Smooth muscle cell (in vitro differentiated cells): ENCODE results near the gene SPEG. TPM values are rescaled to one million over a fixed set of nuclear protein-coding genes. Genes with fewer than 3 reads are reported as not detected.
"Not testable (repeated sequence)": the region's sequence is repeated elsewhere in the genome, so short reads cannot be mapped to it uniquely, and the experiment has no call there.

Experiments
- DNase-seq: peaks from one replicate; lab custom pipeline; 2025; ENCODE audit not compliant: unreplicated experiment; lab: John Stamatoyannopoulos, UW
- H2AFZ ChIP-seq: fragments of 200-600 bp; sonication (generic); 2 replicates; pipeline ENCODE4 v1.6.0; 2016; ENCODE audit warnings: antibody characterized with exemption, low read depth, mild to moderate bottlenecking
- H3F3A ChIP-seq: fragments of 200-600 bp; sonication (generic); 2 replicates; pipeline ENCODE4 v1.6.0; 2017; ENCODE audit warnings: antibody characterized with exemption, low read depth
- H3K27ac ChIP-seq: fragments of 200-600 bp; sonication (generic); 2 replicates; pipeline ENCODE4 v1.5.1; 2016; ENCODE audit warnings: low read depth, mild to moderate bottlenecking
- H3K27me3 ChIP-seq: fragments of 200-600 bp; sonication (generic); 2 replicates; pipeline ENCODE4 v1.6.1; 2016; ENCODE audit warnings: low read depth, mild to moderate bottlenecking
- H3K36me3 ChIP-seq: fragments of 200-600 bp; sonication (generic); 2 replicates; pipeline ENCODE4 v1.5.1; 2016; ENCODE audit warnings: low read depth
- H3K4me1 ChIP-seq: fragments of 200-600 bp; sonication (generic); 2 replicates; pipeline ENCODE4 v1.5.1; 2016; ENCODE audit warnings: low read depth
- H3K4me2 ChIP-seq: fragments of 200-600 bp; sonication (generic); 2 replicates; pipeline ENCODE4 v1.6.0; 2016; ENCODE audit warnings: mild to moderate bottlenecking
- H3K4me3 ChIP-seq: fragments of 200-600 bp; sonication (generic); 2 replicates; pipeline ENCODE4 v1.5.1; 2016; ENCODE audit warnings: mild to moderate bottlenecking
- H3K79me2 ChIP-seq: fragments of 200-600 bp; sonication (generic); 2 replicates; pipeline ENCODE4 v1.6.0; 2016; ENCODE audit warnings: low read depth, mild to moderate bottlenecking
- H3K9ac ChIP-seq: fragments of 200-600 bp; sonication (generic); 2 replicates; pipeline ENCODE4 v1.6.0; 2016; ENCODE audit warnings: low read depth
- H3K9me3 ChIP-seq: fragments of 200-600 bp; sonication (generic); replicated peaks from 2 replicates; pipeline ENCODE4 v1.5.1; 2016; ENCODE audit warnings: low read depth
- H4K20me1 ChIP-seq: fragments of 200-600 bp; sonication (generic); 2 replicates; pipeline ENCODE4 v1.6.0; 2016; ENCODE audit warnings: low read depth
- CTCF ChIP-seq: fragments of 200-600 bp; sonication (generic); IDR thresholded peaks from 2 replicates; pipeline ENCODE4 v1.5.1; 2017; ENCODE audit warnings: borderline replicate concordance, mild to moderate bottlenecking, antibody characterized with exemption; ENCODE audit not compliant: insufficient read depth, poor library complexity, severe bottlenecking
- WGBS: methylation state at CpG from one replicate; pipeline ENCODE4 v1.1.7; 2016; ENCODE audit warnings: low lambda C conversion rate; 5-methylcytosine and 5-hydroxymethylcytosine counted together
- polyA plus RNA-seq: library from polyadenylated mRNA; unstranded; fragments of >200 nt; fragmentation: Nextera tagmentation; extraction: Ambion mirVana; gene quantifications from 2 replicates; pipeline ENCODE4 v1.2.1, GENCODE V29; 2016
- total RNA-seq: library from RNA; depleted of rRNA; stranded (reverse); fragments of >200 nt; gene quantifications from 2 replicates; pipeline ENCODE4 v1.2.3, GENCODE V29; 2014

The SPEG gene
- total and polyA plus RNA-seq, 2 experiments from 2014 or later = 14.9 to 37.8 TPM

DNA sequence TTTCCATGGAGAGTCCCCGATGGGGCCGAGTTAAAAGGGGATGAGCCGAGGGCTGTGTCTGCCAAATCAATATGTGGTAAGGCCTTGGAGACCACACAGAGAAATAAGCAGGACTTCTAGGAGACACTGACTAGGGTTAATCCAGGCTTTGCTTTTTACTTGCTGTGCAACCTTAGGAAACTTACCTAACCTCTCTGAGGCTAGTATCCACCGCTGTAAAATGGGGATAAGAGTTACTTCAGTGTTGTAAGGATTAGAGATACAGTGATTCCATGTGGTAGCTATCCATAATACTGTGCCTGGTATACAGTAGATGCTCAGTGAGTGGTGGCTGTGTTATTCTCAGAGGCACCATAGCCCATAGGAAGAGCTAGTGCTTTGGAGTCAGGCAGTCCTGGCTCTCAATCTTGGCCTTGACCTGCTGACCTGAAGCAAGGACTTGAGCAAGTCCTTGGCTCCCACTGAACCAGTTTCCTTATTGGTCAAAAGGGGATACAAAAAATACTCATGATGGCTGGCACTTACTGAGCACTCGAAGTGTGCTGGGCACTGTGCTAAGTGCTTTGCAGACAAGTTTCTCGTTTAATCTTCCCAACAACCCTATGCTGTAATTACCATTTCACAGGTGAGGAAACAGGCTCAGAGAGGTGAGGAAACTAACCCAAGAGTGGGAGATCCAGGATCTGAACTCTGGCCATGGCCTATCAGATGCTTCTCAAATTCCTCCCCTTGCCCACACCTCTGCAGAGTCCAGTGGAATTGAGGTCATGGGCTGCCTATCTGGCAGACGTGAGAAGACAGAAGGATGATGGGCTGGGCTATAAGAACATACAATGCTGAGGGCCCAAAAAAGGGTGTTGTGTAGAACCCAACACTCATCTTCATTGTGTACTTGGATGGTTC, 28.4 kb upstream of the SPEG start:
- Histone ChIP-seq H3F3A (peaks cover 11% of the 10 kb centered on the region), H3K9me3 (no peaks in the 10 kb centered on the region), H3K9ac (no peak overlapping the region), H3K4me3 (no peak overlapping the region), H3K27me3 (no peaks in the 10 kb centered on the region), H4K20me1 (no peaks in the 10 kb centered on the region), H3K4me1 (peaks cover 9% of the 10 kb centered on the region), H2AFZ (no peak overlapping the region), H3K27ac (peak overlapping the region; percentile 81), H3K79me2 (no peaks in the 10 kb centered on the region), H3K4me2 (peak overlapping the region; percentile 72), H3K36me3 (no peaks in the 10 kb centered on the region)
- WGBS = 74% methylated on average over 7 of the region's 7 CpGs
- TF ChIP-seq CTCF = no peak
- DNase-seq = no peak

DNA sequence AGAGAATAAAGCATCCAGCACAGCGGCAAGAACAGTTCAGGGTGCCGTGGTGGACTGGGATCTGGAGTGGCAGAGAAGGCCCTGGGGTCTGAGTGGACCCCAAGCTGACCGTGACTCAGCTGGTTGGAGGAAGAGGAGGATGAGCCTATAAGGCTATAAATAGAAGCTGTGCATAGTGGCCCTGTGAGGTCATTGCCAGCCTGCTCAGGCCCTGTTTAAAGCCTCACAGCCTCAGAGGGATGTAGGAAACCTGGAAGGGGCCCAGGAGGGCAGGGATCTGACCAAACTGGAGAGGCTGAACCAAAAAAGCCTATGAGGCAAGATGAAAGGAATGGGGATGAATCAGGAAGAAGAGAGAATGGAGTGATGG, 27.8 kb upstream of the SPEG start:
- no peak overlapping the region for H3K4me3 ChIP-seq
- no peak for DNase-seq
- no peak overlapping the region for H2AFZ ChIP-seq
- H3K27ac ChIP-seq = peak overlapping the region; percentile 81
- no peaks in the 10 kb centered on the region for H3K79me2 ChIP-seq
- no peaks in the 10 kb centered on the region for H3K27me3 ChIP-seq
- no peaks in the 10 kb centered on the region for H3K9me3 ChIP-seq
- no peak overlapping the region for H3K9ac ChIP-seq
- no peaks in the 10 kb centered on the region for H4K20me1 ChIP-seq
- 34% methylated on average over 3 of the region's 3 CpGs for WGBS
- TF ChIP-seq CTCF = no peak
- no peaks in the 10 kb centered on the region for H3K36me3 ChIP-seq
- H3K4me2 ChIP-seq = peak overlapping the region; percentile 72
- H3F3A ChIP-seq = peaks cover 11% of the 10 kb centered on the region
- peaks cover 9% of the 10 kb centered on the region for H3K4me1 ChIP-seq

DNA sequence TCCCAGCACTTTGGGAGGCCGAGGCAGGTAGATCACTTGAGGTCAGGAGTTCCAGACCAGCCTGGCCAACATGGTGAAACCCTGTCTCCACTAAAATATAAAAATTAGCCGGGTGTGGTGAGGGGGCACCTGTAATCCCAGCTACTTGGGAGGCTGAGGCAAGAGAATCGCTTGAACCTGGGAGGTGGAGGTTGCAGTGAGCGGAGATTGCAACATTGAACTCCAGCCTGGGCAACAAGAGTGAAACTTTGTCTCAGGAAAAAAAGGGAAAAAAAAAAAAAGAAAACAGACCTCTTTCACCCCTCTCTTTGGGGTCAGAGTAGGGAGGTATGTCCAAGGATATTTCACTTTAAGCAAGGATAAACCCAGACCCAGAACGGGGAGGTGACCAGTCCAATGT, 27.3 kb upstream of the SPEG start:
- H4K20me1 ChIP-seq, DNase-seq, H3K36me3 ChIP-seq, H3K9me3 ChIP-seq, H3K27me3 ChIP-seq, H3K4me1 ChIP-seq, H3K9ac ChIP-seq, H3K4me3 ChIP-seq, H3K79me2 ChIP-seq, H2AFZ ChIP-seq: not testable (repeated sequence)
- WGBS = 86% methylated on average over 5 of the region's 5 CpGs
- peaks cover 11% of the 10 kb centered on the region for H3F3A ChIP-seq
- H3K4me2 ChIP-seq = peak overlapping the region; percentile 72
- peak overlapping the region; percentile 81 for H3K27ac ChIP-seq

DNA sequence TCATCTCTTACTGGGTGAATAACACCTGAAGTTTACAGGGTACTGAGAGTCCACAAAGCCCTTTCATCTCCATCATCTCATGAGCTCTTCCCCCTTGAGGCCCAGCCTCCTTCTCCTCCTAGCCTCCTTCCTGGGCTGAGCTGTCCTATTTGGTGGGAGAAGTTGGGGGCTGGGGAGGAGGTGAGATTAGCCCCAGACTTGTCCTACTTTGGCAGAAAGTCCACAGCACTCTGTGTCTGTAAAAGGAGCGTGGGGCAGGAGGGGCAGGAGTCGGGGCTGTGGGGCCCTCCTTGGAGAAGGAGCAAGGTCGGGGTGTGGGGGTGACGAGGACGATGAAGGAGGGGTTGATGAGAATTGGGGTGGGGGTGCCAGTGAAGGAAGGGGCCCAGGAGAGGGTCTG, 26.4 kb upstream of the SPEG start:
- no peak for DNase-seq
- no peak overlapping the region for H3K9ac ChIP-seq
- no peaks in the 10 kb centered on the region for H3K27me3 ChIP-seq
- H3K4me2 ChIP-seq = peak overlapping the region; percentile 72
- no peak overlapping the region for H2AFZ ChIP-seq
- no peak for TF ChIP-seq CTCF
- H3K9me3 ChIP-seq = no peaks in the 10 kb centered on the region
- H4K20me1 ChIP-seq = no peaks in the 10 kb centered on the region
- H3K36me3 ChIP-seq = no peaks in the 10 kb centered on the region
- peak overlapping the region; percentile 51 for H3K27ac ChIP-seq
- H3K4me1 ChIP-seq = no peaks in the 10 kb centered on the region
- H3F3A ChIP-seq = peaks cover 11% of the 10 kb centered on the region
- no peak overlapping the region for H3K4me3 ChIP-seq
- 57% methylated on average over 5 of the region's 5 CpGs for WGBS
- H3K79me2 ChIP-seq = no peaks in the 10 kb centered on the region
